SU-DHL-6 (cell line): Measurements from ENCODE around the gene DYSF.

Experiments
- EZH2phosphoT487 ChIP-seq: fragments of 200-600 bp; sonication (generic), shearing (Covaris generic); conservative IDR thresholded peaks from 2 replicates; pipeline ENCODE4 v1.6.1; 2018; ENCODE audit warnings: mild to moderate bottlenecking, antibody characterized with exemption, low read length, moderate library complexity, mixed read lengths
- TF ChIP-seq, protein P1 (sequence below): fragments of 200-600 bp; sonication (generic); IDR thresholded peaks from one replicate; pipeline ENCODE4 v1.5.1; 2017; ENCODE audit warnings: antibody characterized with exemption, mild to moderate bottlenecking, low read length, moderate library complexity; ENCODE audit not compliant: insufficient read depth, poor library complexity, severe bottlenecking

GRCh38 chr2:71715241-71715750 is 261.9 kb downstream of the DYSF start:
- TF ChIP-seq, protein P1, sequence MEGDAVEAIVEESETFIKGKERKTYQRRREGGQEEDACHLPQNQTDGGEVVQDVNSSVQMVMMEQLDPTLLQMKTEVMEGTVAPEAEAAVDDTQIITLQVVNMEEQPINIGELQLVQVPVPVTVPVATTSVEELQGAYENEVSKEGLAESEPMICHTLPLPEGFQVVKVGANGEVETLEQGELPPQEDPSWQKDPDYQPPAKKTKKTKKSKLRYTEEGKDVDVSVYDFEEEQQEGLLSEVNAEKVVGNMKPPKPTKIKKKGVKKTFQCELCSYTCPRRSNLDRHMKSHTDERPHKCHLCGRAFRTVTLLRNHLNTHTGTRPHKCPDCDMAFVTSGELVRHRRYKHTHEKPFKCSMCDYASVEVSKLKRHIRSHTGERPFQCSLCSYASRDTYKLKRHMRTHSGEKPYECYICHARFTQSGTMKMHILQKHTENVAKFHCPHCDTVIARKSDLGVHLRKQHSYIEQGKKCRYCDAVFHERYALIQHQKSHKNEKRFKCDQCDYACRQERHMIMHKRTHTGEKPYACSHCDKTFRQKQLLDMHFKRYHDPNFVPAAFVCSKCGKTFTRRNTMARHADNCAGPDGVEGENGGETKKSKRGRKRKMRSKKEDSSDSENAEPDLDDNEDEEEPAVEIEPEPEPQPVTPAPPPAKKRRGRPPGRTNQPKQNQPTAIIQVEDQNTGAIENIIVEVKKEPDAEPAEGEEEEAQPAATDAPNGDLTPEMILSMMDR, result no peak
- TF ChIP-seq EZH2phosphoT487, result no peak
